Astrocyte of the spinal cord (primary cell): Measurements from ENCODE around the gene CDHR2.

Experiments
- DNase-seq: peaks from one replicate; pipeline ENCODE4 v3.0.0; 2011; ENCODE audit warnings: low read depth, low spot score
- H3K4me3 ChIP-seq: 2 replicates; pipeline ENCODE4 v1.5.1; 2011; ENCODE audit warnings: low read depth, mild to moderate bottlenecking, low read length, moderate library complexity
- in situ Hi-C: cut with HindIII; loops from 2 replicates; pipeline ENCODE4 v1.10.0; 2017; ENCODE audit warnings: low sequenced_read_pairs
- TF ChIP-seq, protein P1 (sequence below): IDR thresholded peaks from 2 replicates; pipeline ENCODE4 v1.5.1; 2012; ENCODE audit warnings: low read depth, mild to moderate bottlenecking, low read length, inconsistent platforms

The CDHR2 gene

DNA sequence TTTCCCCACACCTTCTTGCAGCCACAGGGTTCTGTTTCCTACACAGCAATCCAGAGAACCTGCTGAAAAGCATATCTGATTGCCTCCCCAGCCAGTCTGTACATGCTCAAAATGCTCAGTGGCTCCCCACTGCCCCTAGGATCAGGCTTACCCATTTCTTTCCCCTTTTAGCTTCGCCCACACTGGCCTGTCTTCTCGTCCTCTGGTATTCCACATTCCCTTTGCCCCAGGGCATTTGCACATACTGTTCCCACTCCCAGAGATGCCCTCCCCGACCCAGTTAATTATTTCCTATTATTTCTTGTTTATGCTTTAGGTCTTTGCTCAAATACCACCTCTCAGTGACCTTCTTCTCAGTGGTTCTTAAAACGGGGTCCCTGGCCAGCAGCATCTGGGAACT, 91.5 kb downstream of the CDHR2 start:
- TF ChIP-seq, protein P1, sequence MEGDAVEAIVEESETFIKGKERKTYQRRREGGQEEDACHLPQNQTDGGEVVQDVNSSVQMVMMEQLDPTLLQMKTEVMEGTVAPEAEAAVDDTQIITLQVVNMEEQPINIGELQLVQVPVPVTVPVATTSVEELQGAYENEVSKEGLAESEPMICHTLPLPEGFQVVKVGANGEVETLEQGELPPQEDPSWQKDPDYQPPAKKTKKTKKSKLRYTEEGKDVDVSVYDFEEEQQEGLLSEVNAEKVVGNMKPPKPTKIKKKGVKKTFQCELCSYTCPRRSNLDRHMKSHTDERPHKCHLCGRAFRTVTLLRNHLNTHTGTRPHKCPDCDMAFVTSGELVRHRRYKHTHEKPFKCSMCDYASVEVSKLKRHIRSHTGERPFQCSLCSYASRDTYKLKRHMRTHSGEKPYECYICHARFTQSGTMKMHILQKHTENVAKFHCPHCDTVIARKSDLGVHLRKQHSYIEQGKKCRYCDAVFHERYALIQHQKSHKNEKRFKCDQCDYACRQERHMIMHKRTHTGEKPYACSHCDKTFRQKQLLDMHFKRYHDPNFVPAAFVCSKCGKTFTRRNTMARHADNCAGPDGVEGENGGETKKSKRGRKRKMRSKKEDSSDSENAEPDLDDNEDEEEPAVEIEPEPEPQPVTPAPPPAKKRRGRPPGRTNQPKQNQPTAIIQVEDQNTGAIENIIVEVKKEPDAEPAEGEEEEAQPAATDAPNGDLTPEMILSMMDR: no peak
- in situ Hi-C loops: no loop called here
- no peak for DNase-seq
- no peak overlapping the region for H3K4me3 ChIP-seq

DNA sequence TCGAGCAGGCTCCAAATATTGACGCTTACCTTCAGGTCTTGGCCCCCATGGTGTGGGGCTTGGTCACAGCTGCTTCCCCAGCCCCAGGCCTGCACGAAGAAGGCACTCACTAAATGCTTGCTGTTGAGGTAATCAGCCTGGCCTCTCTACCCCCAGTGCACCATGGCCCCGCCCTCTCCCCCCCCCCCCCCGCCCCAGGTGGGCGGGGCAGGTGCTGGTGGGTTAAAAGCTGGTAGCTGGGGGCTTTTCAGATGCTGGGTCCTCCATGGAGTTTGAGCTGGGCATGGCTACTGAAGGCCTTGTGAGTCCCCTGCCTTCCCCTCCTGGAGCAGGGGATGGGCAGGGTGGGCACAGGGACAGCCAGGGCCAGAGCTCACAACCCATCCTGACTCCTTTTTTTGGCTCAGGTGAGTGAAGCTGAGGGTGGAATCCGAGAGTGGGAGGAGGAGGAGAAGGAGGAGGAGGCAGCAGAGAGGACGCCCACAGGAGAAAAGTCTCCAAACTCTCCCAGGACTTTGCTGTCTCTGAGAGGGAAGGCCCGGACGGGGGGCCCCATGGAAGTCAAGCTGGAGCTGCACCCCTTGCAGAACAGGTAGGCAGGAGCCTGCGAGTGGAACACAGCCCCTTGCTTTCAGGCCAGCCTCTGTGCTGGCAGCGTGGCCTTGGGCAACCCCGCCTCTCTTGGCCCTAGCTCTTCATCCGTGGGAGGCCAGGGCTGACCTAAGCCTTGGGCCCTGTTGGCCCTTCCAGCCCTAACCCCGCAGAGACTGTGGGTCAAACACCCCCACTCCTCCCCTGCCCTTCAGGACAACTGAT, 93.7 kb downstream of the CDHR2 start:
- DNase-seq: no peak
- TF ChIP-seq, protein P1: no peak
- in situ Hi-C loops: no loop called here
- H3K4me3 ChIP-seq: no peak overlapping the region

DNA sequence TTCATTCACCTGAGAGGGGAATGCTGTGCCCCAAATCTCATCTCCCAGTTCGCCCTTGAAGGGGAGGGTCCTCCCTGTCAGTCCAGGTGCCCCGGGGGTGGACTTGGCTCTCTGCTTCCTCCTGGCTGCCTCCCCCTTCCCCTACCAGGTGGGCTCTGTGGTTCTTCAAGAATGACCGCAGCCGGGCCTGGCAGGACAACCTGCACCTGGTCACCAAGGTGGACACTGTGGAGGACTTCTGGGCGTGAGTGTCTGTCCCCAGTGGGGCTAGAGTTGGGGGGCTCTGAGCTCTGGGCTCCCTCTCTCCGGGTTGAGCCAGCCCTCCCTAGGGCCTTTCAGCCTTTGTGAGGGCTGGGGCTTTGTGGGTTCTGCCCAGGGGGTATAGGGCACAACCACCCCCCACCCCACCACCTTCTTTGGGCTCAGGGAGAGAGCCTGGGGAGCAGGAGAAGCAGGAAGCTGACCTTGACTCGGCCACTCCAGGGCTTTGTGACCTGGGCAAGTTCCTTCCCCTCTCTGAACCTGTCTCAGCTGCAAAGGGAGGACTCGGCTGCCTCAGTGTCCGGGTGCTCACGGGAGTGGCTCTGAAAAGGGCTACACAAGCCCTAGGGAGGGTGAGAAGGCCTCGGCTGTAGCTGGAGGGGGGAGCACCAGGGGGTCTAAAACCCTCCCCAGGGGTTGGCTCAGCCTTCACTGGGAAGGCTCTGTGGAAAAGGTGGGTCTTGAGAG, 94.5 kb downstream of the CDHR2 start:
- TF ChIP-seq, protein P1: no peak
- in situ Hi-C loops: no loop called here
- no peak overlapping the region for H3K4me3 ChIP-seq
- DNase-seq: no peak

GRCh38 chr5:176644294-176644693, 95.2 kb downstream of the CDHR2 start:
- no peak for DNase-seq
- no peak overlapping the region for H3K4me3 ChIP-seq
- TF ChIP-seq, protein P1: no peak
- in situ Hi-C loops: no loop called here

DNA sequence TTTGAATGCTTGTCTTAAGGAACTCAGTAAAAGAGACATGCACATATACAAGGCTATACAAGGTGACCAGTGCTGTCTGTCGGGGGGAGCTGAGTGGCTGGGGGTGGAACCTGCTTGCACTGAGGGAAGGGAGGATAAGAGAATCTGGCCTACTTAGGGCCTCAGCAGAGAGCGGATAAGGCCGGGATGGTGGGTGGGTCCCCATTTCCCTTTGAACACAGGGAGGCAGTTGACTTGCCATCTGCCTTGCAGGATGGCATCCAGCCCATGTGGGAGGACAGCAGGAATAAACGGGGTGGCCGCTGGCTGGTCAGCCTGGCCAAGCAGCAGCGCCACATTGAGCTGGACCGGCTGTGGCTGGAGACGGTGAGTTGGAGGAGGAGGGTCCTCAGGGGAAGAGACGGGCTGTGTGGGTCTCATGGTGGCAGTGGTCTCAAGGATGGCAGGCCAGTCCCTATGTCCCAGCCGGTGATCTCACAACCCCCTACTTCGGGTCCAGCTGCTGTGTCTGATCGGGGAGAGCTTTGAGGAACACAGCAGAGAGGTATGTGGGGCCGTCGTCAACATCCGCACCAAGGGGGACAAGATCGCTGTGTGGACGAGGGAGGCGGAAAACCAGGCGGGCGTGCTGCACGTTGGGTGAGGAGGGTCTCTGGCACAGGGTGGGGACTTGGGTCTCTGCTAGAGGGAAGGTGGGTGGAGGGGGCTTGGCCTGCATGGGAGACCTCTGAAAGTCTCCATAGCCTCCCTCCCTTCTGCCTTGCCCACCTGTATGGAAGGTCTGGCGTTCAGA, 95.9 kb downstream of the CDHR2 start:
- in situ Hi-C loops: no loop called here
- no peak for DNase-seq
- TF ChIP-seq, protein P1: no peak
- no peak overlapping the region for H3K4me3 ChIP-seq
